ENCODE results near the gene RAP1GAP2.

RAP1GAP2 gene

DNA sequence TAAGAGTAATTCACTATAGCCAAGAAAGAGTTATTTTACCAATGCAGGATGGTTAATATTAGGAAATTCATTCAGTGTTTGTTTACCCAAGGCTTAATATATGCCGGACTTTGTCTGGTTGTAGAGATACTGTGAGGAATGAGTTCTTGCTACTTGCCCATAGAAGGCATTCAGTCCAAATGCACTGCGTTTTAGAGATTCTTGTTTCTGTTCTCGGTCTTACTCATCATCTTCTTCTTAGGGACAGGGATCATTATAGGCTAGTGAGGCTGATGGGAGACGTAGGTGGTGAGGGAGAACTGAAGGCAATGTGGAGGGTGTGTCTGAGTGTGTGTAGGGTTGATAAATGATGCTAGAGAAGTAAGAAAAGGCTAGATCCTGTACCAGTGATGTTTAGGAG is 176.5 kb downstream of the RAP1GAP2 start:
- Histone ChIP-seq H3K27me3 (no peaks in the 10 kb centered on the region), H4K20me1 (peaks cover 0 to 5% (median 0%) of the 10 kb centered on the region in 11 experiments; a peak in 1 of 22 replicates), H3K4me1 (peaks cover 0 to 7% (median 2%) of the 10 kb centered on the region in 10 experiments; a peak in 11 of 20 replicates), H3K4me2 (no peak overlapping the region), H3K27ac (no peak overlapping the region), H3K9me3 (replicated peaks in 1 of 11) (peaks cover 0 to 4% (median 0%) of the 10 kb centered on the region in 11 experiments; a peak in 3 of 22 replicates), H3K4me3 (no peak overlapping the region), H3K9ac (no peak overlapping the region), H3K36me3 (peaks cover 4 to 97% (median 61%) of the 10 kb centered on the region in 11 experiments)
- TF ChIP-seq Cebpa-rat (IDR thresholded peaks at IDR 0.05), result no peak

DNA sequence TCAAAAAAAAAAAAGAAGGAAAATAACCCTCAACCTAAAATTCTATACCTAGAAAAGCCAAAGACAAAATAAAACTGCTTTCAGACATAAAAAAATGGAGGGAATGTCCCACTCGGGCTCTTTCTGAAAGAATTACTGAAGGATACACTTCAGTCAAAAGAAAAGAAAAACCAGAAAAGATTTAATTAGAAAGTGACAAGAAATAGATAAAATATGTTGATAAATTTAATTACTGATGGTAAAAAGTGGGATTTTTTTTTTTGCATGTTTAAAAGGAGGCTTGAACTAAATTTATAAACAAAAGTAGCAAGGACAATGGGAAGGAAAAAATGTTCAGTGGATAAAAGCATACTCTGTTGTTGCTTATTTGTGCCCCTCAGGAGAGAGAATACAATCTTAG is 178.1 kb downstream of the RAP1GAP2 start:
- H3K27me3 ChIP-seq, result no peaks in the 10 kb centered on the region
- H3K9me3 ChIP-seq (replicated peaks in 1 of 11), result peaks cover 0 to 4% (median 0%) of the 10 kb centered on the region in 11 experiments; a peak in 3 of 22 replicates
- TF ChIP-seq Cebpa-rat (IDR thresholded peaks at IDR 0.05), result no peak
- H3K4me1 ChIP-seq, result peaks cover 0 to 6% (median 1%) of the 10 kb centered on the region in 10 experiments; a peak in 11 of 20 replicates
- no peak overlapping the region for H3K27ac ChIP-seq
- H3K4me2 ChIP-seq, result no peak overlapping the region
- no peak overlapping the region for H3K4me3 ChIP-seq
- H3K9ac ChIP-seq, result no peak overlapping the region
- peaks cover 0 to 5% (median 0%) of the 10 kb centered on the region in 11 experiments; a peak in 1 of 22 replicates for H4K20me1 ChIP-seq
- H3K36me3 ChIP-seq, result peaks cover 0 to 97% (median 49%) of the 10 kb centered on the region in 11 experiments

DNA sequence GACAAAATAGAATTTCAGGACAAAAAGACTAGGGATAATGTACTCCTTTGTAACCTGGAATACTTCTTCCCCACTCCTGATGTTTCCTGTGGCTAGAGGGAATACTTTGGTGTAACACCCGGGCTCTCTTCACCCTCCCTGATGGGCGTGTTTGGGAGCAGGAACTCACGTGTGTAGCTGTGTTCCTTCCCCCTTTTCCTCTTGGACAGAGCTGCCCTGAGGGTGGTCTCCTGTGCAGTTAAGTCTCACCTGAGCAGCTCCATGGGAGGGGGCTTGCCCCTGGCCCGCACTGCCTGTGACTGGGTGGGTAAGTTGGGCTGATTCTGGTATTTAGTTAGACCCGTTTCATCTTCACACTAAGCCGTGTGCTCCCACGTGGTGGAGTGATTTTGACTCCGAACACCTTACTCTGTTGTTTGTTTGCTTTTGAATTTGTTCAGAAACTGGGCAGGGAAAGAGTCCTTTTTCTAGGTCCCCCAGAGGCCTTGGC is 179.3 kb downstream of the RAP1GAP2 start:
- no peak overlapping the region for H3K4me3 ChIP-seq
- H3K36me3 ChIP-seq, result peaks cover 6 to 96% (median 53%) of the 10 kb centered on the region in 11 experiments
- H3K27me3 ChIP-seq, result no peaks in the 10 kb centered on the region
- no peak overlapping the region for H3K27ac ChIP-seq
- TF ChIP-seq Cebpa-rat (IDR thresholded peaks at IDR 0.05), result no peak
- no peak overlapping the region for H3K4me2 ChIP-seq
- no peaks in the 10 kb centered on the region; a peak in 2 of 20 replicates for H3K4me1 ChIP-seq
- peaks cover 0 to 5% (median 0%) of the 10 kb centered on the region in 11 experiments; a peak in 1 of 22 replicates for H4K20me1 ChIP-seq
- no peak overlapping the region for H3K9ac ChIP-seq
- H3K9me3 ChIP-seq (replicated peaks in 1 of 11), result peaks cover 0 to 4% (median 0%) of the 10 kb centered on the region in 11 experiments; a peak in 3 of 22 replicates

GRCh38 chr17:2977157-2977556 is 180.9 kb downstream of the RAP1GAP2 start:
- Histone ChIP-seq H3K27me3 (no peaks in the 10 kb centered on the region), H3K4me1 (no peaks in the 10 kb centered on the region; a peak in 2 of 20 replicates), H3K36me3 (peaks cover 21 to 97% (median 64%) of the 10 kb centered on the region in 11 experiments), H3K4me2 (no peak overlapping the region), H3K27ac (no peak overlapping the region), H3K4me3 (no peak overlapping the region), H3K9ac (no peak overlapping the region), H4K20me1 (peaks cover 0 to 8% (median 0%) of the 10 kb centered on the region in 11 experiments; a peak in 2 of 22 replicates), H3K9me3 (replicated peaks in 1 of 11) (peaks cover 0 to 4% (median 0%) of the 10 kb centered on the region in 11 experiments; a peak in 3 of 22 replicates)
- TF ChIP-seq Cebpa-rat (IDR thresholded peaks at IDR 0.05), result no peak

DNA sequence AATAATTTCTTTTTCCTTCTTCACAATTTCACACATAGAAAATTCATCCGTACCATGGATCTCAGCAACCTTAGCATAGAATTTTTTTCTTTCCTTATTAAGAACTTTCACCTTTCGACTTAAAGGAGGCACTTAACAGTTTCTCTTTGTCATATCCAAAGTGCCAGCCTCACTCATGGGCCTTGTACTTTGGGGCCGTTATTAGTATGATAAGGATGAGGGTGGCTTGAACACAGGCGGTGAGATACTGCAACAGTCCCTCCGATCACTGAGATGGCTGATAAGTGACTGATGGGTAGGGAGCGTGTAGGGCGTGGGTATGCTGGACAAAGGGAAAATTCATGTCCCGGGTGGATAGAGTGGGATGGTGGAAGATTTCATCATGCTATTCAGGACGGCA is 181.9 kb downstream of the RAP1GAP2 start:
- H3K27ac ChIP-seq, result no peak overlapping the region
- H3K4me2 ChIP-seq, result no peak overlapping the region
- H3K36me3 ChIP-seq, result peaks cover 31 to 97% (median 64%) of the 10 kb centered on the region in 11 experiments
- no peak overlapping the region for H3K4me3 ChIP-seq
- H4K20me1 ChIP-seq, result peaks cover 0 to 8% (median 0%) of the 10 kb centered on the region in 11 experiments; a peak in 2 of 22 replicates
- peaks cover 0 to 3% (median 0%) of the 10 kb centered on the region in 11 experiments; a peak in 2 of 22 replicates for H3K9me3 ChIP-seq (replicated peaks in 1 of 11)
- no peaks in the 10 kb centered on the region; a peak in 2 of 20 replicates for H3K4me1 ChIP-seq
- no peak overlapping the region for H3K9ac ChIP-seq
- TF ChIP-seq Cebpa-rat (IDR thresholded peaks at IDR 0.05), result no peak
- no peaks in the 10 kb centered on the region for H3K27me3 ChIP-seq

DNA sequence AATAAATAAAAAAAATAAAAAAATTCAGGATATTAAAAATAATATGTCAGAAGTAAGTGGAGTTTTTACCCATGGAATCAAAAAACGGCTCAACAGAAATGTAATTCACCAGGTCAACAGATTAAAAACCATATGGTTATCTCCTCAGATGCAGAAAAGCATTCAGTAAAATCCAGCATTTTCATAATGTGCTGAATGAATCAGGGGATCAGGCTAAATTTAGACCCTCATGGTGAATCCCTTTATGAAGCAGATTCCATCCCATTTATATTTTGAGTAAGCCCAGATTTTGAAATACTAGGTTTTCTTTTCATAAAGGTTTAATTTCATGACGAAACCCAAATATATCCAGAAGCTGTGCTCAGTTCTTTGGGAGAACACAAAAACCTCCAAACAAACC is 182.8 kb downstream of the RAP1GAP2 start:
- TF ChIP-seq Cebpa-rat (IDR thresholded peaks at IDR 0.05), result no peak

GRCh38 chr17:2980211-2980903 is 184.1 kb downstream of the RAP1GAP2 start:
- H3K27me3 ChIP-seq, result no peaks in the 10 kb centered on the region
- TF ChIP-seq Cebpa-rat (IDR thresholded peaks at IDR 0.05), result no peak
- peaks cover 51 to 98% (median 77%) of the 10 kb centered on the region in 11 experiments for H3K36me3 ChIP-seq
- no peak overlapping the region for H3K9ac ChIP-seq
- H3K4me3 ChIP-seq, result no peak overlapping the region
- peaks cover 0 to 4% (median 0%) of the 10 kb centered on the region in 10 experiments; a peak in 3 of 20 replicates for H3K4me1 ChIP-seq
- no peak overlapping the region for H3K27ac ChIP-seq
- no peak overlapping the region for H3K4me2 ChIP-seq
- H4K20me1 ChIP-seq, result peaks cover 0 to 8% (median 0%) of the 10 kb centered on the region in 11 experiments; a peak in 2 of 22 replicates
- no peaks in the 10 kb centered on the region for H3K9me3 ChIP-seq (replicated peaks in 1 of 11)

More for the DNA sequence above, 182.8 kb downstream of the RAP1GAP2 start:
- Histone ChIP-seq H3K4me3 (no peak overlapping the region), H3K9me3 (replicated peaks in 1 of 11) (no peaks in the 10 kb centered on the region; a peak in 1 of 22 replicates), H3K4me2 (no peak overlapping the region), H3K27me3 (no peaks in the 10 kb centered on the region), H4K20me1 (peaks cover 0 to 8% (median 0%) of the 10 kb centered on the region in 11 experiments; a peak in 2 of 22 replicates), H3K4me1 (peaks cover 0 to 1% (median 0%) of the 10 kb centered on the region in 10 experiments; a peak in 3 of 20 replicates), H3K27ac (no peak overlapping the region), H3K9ac (no peak overlapping the region), H3K36me3 (peaks cover 40 to 97% (median 65%) of the 10 kb centered on the region in 11 experiments)

GRCh38 chr17:2980904-2981246 is 184.6 kb downstream of the RAP1GAP2 start:
- Histone ChIP-seq H3K9ac (no peak overlapping the region), H3K27ac (no peak overlapping the region), H3K4me3 (no peak overlapping the region), H3K4me1 (peaks cover 0 to 4% (median 0%) of the 10 kb centered on the region in 10 experiments; a peak in 2 of 20 replicates), H3K4me2 (no peak overlapping the region), H4K20me1 (peaks cover 0 to 8% (median 0%) of the 10 kb centered on the region in 11 experiments; a peak in 2 of 22 replicates), H3K9me3 (replicated peaks in 1 of 11) (no peaks in the 10 kb centered on the region), H3K36me3 (peaks cover 56 to 98% (median 78%) of the 10 kb centered on the region in 11 experiments), H3K27me3 (no peaks in the 10 kb centered on the region)
- no peak for TF ChIP-seq Cebpa-rat (IDR thresholded peaks at IDR 0.05)

DNA sequence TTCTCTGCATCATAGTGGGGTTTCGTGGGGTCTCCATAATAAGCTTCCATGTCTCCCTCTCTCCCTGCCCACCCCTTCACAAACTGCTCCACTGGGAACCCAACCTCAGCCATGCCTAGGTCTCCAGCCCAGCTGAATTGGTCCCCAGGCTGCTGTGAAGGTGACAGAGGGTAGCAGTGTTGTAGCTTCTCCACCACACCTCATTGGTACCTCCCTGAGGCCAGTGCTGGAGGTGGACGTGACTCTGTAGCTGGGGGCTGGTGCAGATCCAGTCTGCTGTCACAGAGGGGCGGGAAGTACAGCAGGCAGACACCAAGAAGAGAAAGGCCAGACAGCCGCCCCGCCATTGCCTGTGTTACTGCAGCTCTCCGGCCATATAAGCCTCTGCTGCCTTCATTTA is 185.1 kb downstream of the RAP1GAP2 start:
- Histone ChIP-seq H3K27me3 (no peaks in the 10 kb centered on the region), H3K9me3 (replicated peaks in 1 of 11) (no peaks in the 10 kb centered on the region), H3K36me3 (peaks cover 56 to 98% (median 82%) of the 10 kb centered on the region in 11 experiments), H3K4me1 (peaks cover 0 to 4% (median 0%) of the 10 kb centered on the region in 10 experiments; a peak in 1 of 20 replicates), H3K9ac (no peak overlapping the region), H4K20me1 (peaks cover 0 to 8% (median 0%) of the 10 kb centered on the region in 11 experiments; a peak in 2 of 22 replicates), H3K4me2 (no peak overlapping the region), H3K4me3 (no peak overlapping the region), H3K27ac (no peak overlapping the region)
- TF ChIP-seq Cebpa-rat (IDR thresholded peaks at IDR 0.05), result no peak

All from BLaER1 treated with 17β-estradiol and CSF1 and Interleukin-3, amounts not matched to agents 10 nM and 100 nM (cell line).